HG02642 (cell line): ENCODE results near the gene C5orf46.

ENCODE experiments used
- ATAC-seq: cut with Tn5 transposase; IDR thresholded peaks from one replicate; pipeline ENCODE4 v1.9.1; 2021; ENCODE audit warnings: mild to moderate bottlenecking; ENCODE audit not compliant: unreplicated experiment, poor library complexity

The C5orf46 gene

DNA sequence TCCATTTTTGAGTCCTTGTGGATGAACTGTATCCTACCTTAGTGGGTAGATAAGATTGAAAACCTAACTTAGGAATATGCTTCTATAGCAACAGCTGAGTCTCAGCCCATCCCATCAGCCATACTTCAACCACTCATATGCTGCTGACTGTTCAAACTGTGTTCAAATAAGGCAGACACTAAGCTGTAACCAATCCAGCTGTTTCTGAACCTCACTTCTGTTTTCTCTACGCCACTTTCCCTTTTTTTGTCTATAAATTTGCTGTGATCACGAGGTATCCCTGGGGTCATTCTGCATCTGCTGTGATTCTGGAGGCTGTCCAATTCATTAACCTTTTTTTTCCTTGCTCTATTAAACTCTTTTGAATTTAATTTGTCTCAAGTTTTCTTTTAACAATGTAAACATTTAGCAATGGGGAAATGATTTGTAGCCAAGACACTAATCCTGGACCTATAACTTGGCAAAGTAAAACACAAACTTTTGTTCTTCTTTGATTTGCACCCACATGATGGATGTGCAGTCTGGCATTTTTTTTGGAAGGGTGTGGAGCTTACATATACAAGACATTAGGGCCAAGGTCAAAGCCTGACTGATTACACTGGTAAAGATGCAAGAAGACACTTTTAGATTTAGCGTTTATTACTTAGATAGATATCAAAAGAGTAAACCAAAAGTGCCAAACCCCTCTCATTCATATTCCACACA lies 42.7 kb downstream of the C5orf46 start:
- ATAC-seq = no peak

DNA sequence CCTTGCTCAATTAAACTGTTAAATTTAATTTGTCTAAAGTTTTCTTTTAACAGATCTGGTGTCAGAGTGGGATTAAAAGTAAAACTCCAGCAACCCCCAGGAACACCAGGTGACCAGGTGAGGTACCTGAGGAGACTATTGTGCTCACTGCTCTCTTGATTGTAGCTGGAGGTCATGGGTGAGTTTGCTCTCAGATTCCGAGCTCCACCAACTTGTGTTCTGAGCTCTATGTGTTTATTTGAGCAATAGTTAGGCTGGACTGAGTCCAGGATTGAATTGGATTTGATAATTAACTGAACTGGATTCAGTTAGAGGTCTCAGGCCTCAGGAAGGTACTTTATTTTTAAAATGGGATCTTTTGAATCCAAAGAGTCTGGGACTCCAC lies 45.7 kb downstream of the C5orf46 start:
- ATAC-seq = no peak

DNA sequence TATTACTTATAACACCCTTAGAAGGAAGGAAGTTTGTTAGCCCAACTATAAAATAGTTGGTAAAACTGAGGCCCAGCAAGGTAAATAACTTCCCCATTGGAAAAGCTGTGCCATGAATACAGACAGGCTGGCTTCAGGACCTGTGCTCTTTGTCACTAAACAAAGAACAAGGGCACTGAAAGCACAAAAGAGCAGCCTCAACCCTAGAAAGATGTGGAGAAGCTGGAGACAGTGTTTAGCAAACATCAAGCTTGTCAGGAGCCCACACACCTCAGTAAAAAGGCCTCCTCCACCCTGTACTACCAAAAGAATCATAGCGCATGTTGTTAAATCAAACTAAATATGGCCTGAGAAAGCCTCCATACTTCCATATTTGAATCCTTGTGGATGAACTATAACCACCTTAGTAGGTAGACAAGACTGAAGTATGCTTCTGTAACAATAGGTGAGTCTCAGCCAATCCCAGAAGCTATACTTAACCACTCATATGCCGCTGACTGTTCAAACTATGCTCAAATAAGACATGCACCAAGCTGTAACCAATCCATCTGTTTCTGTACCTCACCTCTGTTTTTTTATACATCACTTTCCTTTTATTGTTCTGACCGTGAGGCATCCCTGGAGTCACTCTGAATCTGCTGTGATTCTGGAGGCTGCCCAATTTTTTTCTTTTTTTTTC lies 46.2 kb downstream of the C5orf46 start:
- no peak for ATAC-seq

DNA sequence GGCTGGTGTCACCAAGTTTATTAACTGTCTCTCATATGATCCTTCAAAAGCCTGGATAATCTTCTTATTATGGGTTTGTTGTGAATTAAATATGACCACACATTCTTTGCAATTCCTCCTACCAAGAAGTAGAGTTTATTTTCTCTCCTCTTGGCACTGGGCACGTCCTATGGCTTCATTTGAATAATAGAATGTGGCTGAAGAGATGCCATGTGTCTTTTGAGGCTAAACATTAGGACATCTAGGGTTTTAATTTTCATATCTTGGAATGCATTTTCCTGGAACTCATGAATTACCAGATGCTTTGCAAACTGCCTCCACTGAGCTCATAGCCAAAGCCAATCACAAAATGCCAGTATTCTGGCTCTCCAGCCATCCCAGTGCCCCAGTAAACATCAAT lies 47.8 kb downstream of the C5orf46 start:
- ATAC-seq = no peak

DNA sequence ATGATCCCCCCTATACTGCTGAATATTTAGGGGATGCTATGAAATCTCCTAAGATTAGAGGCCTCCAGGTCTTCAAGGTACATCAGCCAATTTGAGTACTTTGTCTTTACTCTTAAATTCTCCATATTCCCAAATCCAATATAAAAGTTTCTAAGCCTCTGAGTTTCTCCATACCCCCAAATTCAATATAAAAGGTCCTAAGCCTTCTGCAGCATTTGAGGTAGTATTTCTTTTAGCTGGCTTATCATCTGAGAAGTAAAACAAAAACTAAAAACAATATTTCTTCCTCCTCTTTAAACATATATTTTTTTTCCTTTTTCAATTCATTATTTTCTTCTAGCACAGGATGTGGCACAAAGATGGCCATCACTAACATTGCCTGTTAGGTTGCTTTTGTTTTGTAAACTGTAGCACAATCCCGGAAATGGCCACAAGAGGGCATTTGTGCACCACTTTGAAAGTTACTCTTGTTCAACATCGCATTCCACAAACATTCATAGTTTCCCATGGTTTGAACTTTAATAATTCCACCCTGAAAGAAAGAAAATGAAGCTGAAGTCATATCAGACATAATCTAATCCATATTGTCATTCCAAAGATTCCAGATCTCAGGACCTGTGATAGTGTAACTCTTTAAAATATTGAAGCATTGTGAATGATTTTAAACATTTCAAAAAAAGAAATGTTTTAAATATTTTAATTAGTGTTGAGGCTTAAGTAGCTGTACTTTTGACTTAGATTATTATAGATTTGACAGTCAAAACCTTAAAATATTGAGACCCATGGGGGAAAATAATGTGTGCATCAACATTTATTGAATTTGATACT lies 48.8 kb downstream of the C5orf46 start:
- ATAC-seq = peak; percentile 85

DNA sequence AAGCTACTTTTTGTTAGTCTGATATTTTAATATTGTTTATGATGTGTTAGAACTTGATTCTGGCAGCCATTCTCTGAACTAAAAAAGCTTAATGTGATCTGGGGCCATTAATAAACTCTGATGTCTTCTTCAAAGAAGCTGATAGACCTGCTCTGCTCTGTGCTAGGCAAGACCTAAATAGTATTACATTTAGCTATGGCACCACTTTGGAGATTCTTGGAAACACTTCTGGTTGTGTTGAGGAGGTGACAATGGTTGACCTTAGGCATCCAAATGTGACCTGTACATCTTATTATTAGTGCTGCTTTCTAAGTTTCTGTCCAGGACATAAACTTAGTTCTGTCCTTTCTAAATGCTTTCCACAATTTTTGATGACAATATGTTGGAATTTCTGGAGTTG lies 49.5 kb downstream of the C5orf46 start:
- ATAC-seq = no peak

DNA sequence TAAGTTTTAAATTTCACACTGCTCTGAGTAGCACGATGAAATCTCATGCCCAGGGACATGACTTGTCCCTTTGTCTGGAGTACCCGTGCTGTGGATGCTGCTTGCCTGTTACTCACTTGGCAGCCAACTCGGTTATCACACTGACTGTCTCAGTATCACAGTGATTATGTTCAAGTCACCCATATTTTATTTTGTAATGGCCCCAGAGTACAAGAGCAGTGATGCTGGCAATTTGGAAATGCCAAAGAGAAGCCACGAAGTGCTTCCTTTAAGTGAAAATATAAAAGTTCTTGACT lies 50.6 kb downstream of the C5orf46 start:
- ATAC-seq = no peak

DNA sequence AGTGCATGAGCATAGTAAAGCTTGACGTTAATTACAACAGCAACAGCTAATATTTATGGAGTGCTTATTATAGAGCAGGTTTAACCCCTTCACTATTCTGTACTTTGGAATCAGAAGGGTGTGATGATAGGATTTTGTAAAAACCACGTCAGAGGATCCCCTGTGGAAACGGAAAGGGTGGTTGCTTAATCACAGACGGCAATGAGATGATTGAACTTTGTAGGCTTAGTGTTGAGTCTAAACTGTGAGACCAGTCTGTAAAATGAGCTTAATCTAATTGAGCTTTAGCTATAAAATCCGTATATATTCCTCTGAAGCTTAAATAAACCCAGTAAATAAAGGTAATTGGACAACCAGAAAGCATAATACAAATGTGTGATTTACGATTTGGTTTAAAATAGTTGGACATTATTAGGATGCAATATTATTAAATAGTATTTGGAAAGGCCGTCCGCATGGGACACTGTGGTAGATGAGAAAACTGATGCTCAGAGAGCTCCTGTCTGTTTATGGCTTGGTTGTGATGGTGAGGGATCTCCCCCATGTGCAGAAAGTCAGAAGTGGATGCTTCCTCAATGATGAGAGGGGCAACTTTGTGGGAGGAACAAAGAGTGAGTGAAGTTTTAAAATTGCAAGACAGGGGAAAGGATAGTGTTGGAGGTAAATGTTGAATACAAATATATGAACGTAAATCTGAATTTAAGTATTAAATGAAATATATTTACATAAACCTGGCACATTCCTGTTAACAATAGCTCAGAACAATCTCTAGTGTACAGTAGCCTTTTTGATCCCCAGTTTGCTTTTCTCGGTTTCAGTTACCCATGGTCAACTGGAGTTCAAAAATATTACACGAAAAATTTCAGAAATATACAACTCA lies 51.2 kb downstream of the C5orf46 start:
- ATAC-seq = no peak

DNA sequence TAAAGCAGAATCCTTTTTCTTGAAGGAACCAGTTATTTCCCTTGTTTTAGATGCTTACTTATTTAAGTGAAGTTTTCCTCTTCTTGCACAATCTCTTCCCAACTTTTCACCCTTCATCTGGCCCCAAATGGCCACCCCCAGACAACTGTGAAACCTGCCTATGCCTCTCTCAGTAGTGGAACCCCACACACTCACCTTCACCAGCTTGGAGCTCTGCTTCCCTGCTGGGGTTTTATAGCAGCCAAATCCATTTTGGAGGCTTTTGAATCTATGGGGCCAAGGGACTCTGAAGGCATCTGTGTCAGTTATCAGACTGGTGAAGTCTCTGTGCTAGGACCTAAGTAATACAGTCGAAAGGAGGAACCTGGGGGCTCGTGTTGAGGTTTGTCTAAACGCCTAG lies 52.0 kb downstream of the C5orf46 start:
- no peak for ATAC-seq

DNA sequence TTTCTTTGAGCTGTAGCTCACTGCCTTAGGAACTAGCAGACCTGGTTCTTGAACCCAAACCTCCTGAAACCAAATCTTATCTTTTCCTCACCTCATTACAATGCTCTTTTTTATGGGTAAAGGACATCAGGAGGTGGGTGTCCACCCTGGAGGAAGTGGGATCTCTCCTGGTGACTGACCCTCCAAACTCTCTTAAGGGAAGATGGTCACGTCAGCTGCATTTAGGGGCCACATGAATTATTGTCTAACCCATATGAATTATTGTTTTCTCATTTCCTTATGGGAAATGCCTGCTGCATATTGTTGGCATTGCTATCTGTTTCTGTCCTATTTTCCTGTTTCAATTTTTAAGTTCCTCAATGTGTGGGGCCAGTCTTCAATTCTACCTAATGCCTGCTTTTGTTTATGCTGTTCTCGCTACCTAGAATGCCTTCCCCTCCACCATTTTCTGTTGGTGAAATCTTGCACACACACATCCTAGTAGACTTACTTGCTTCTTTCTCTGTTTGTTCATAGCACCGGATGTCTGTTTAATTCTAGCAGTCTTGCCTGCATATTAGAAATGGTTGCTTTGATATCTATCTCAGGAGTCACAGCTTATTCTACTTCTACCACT lies 52.9 kb downstream of the C5orf46 start:
- no peak for ATAC-seq

DNA sequence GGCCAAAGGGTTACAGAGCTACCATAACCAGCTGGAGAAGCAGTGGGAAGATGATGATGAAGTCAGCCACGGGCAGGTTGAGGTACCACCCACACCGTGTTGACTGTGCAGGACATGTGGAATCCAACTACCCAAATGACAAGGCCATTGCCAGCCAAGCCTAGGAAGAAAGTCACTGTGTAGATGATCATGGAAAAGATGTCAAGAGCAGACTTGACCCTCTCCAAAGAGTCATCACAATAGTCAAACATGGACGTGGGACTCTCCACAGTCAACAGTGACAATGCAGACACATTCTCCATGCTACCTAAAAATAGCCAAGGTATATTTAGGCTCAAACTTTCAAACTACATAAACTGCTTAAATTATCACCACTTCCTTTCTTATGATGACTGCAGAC lies 54.0 kb downstream of the C5orf46 start:
- ATAC-seq = no peak

DNA sequence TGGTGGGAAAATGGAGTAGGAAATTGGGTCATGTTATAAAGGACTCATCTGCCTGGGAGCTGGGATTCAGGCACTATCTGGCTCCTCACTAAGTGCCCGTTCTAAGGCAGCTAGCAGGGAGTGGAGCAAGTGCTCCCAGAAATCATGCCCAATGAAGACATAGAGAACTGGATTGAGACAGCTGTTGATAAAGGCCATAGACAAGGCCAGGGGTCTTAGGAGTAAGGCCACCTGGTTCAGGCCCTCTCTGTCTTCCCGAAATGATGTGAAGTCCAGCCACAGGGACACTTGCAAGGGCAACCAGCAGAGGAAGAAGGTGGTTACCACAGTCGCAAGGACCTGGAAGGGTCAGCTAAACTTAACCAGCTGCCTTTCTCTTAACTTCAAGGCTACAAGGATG lies 54.8 kb downstream of the C5orf46 start:
- ATAC-seq = no peak

DNA sequence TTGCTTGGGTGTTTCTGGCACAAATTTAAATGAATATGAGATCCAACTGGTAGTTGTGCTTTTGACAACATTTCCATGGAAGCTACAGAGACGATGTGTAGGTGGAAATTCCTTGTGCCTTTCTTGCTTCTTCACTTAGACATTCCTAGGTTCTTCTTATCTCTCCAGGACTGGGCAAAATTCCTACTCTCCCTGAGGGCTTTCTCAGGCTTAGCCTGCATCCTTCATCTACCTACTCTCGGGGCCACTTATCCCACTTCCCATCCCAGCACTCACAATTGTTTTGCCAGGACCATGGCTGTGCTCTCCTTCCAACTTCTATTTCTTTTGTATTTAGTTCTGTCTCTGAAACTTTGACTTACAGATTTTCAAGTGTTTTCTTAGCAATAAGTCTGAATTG lies 57.1 kb downstream of the C5orf46 start:
- ATAC-seq = no peak

DNA sequence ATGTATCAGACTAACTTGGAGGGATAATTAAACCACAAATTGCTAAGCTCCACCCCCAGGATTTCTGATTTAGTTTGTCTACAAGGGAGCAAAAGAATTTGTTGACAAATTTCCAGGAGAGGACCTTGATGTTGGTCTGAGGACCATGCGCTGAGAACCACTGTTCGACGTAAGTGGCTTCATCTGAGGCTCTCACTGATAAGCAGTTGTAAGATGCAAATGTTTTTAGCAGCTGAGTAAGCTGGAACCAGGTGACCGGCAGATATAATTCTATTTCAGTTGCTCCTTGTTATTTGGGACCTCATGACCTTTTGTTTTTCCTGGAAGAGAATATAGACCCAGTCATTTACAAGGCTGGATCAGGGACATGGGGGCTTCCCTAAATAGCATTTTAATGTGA lies 60.7 kb downstream of the C5orf46 start:
- no peak for ATAC-seq

DNA sequence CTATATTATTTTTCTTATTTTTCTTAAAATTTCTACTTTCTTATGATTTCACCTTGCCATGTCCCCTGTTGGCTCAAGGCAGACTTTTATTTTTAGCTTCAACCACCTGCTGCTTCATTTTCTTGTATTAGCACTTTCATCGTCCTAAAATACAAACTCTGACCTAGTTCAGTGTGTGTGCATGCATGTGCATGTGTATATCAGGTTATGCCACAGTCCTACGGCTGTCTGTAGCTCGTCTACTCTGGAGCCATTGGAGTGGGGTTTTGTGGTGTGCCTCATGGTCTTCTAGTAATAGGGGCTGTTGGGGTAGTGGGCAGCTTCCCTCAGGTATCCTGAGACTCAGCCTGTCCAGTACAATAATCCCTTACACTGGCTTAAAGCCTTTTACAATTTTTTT lies 61.5 kb downstream of the C5orf46 start:
- ATAC-seq = no peak

DNA sequence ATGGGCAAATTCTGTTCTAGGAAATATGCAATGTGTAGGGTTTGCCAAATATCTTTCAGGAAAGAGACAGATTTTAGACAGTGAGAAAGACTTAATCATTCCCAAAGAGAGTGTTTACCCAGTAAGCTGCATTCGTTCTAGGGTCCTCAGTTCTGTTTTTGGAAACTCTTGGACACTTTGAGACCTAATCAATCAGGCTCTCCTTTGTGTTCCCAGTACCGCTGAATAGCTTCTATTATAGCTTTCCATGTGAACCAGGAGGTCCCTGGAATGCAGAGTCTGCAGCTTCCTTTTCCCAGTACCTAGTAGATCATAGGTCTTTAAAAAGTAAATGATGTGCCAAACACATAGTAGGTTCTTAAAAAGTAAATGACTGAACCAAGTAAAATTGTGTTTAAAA lies 63.5 kb downstream of the C5orf46 start:
- no peak for ATAC-seq
